NB4 (cell line): ENCODE results near the gene RAD51B.

Source experiments
- TF ChIP-seq, protein P1 (sequence below): IDR thresholded peaks from one replicate; pipeline ENCODE4 v1.5.1; 2012; ENCODE audit warnings: low read depth, low read length
- TF ChIP-seq, protein P2 (sequence below): IDR thresholded peaks from 2 replicates; pipeline ENCODE4 v1.6.1; 2011; ENCODE audit warnings: low read depth, low read length

DNA sequence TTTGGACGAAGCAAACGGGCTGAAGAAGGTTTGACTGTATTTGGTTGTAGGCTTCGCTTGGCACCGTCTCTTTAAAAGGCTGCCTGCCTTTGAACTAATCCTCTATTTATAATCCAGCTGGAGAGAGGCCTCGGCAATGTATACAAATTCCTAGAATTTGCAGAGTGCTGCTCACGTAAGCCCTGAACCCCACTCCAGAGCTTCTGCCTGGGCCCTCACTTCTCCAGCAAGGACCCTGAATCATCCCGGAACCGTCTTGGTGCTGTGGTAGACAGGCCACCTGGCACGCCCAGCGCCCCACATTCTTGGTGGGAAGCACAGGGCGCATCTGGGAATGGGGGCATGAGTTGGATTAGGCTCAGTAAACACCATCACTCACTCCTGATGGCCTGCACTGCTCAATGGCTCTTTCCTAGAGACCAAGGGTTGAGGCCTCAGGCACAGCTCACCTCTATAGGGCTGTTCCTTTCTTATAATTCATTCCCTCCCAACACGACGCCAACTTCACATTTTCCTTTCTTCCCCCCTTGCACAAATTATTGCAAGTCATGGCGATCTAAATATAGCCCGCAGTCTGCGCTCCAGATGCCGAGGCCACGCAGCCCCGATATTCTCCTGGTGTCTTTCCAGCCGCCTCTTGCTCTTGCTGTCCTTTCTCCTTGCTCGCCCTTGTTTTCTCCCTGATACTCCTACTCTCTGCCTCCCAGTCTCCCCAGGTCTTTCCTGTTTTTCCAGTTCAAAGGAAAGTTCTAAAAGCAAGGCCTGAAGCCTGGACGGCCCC is 832.3 kb downstream of the RAD51B start:
- TF ChIP-seq, protein P1, sequence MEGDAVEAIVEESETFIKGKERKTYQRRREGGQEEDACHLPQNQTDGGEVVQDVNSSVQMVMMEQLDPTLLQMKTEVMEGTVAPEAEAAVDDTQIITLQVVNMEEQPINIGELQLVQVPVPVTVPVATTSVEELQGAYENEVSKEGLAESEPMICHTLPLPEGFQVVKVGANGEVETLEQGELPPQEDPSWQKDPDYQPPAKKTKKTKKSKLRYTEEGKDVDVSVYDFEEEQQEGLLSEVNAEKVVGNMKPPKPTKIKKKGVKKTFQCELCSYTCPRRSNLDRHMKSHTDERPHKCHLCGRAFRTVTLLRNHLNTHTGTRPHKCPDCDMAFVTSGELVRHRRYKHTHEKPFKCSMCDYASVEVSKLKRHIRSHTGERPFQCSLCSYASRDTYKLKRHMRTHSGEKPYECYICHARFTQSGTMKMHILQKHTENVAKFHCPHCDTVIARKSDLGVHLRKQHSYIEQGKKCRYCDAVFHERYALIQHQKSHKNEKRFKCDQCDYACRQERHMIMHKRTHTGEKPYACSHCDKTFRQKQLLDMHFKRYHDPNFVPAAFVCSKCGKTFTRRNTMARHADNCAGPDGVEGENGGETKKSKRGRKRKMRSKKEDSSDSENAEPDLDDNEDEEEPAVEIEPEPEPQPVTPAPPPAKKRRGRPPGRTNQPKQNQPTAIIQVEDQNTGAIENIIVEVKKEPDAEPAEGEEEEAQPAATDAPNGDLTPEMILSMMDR, result no peak
- TF ChIP-seq, protein P2, sequence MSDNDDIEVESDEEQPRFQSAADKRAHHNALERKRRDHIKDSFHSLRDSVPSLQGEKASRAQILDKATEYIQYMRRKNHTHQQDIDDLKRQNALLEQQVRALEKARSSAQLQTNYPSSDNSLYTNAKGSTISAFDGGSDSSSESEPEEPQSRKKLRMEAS, result no peak
